OCI-LY7 (cell line): ENCODE data around the gene ACACB. TPM values are rescaled to one million over a fixed set of nuclear protein-coding genes. Genes with fewer than 3 reads are reported as not detected.
A peak's percentile ranks its signal among the peaks of the same experiment; 100 is the strongest.

Source experiments
- BruUV-seq: library from RNA; stranded (reverse); fragments of 400-500 nt; replicated peaks from 2 replicates; lab custom pipeline; 2021; lab: Mats Ljungman, UMichigan
- CTCF ChIA-PET: fragments of 300-600 bp; sonication (Branson Sonifier 250); formaldehyde crosslinking; loops from one replicate; lab custom pipeline; 2022; ENCODE audit warnings: antibody characterized with exemption; ENCODE audit not compliant: unreplicated experiment; lab: Charles Lee
- POLR2A ChIA-PET: fragments of 300-600 bp; sonication (Branson Sonifier 250); formaldehyde crosslinking; loops from one replicate; lab custom pipeline; 2022; ENCODE audit warnings: antibody characterized with exemption; lab: Charles Lee
- DNase-seq: peaks from one replicate; pipeline ENCODE4 v3.0.0-alpha.2; 2015; ENCODE audit warnings: low spot score
- H2AFZ ChIP-seq: fragments of 200-600 bp; sonication (generic), shearing (Covaris generic); 2 replicates; pipeline ENCODE4 v1.6.1; 2014; ENCODE audit warnings: mild to moderate bottlenecking, antibody characterized with exemption, low read length, moderate library complexity
- H3K27ac ChIP-seq: fragments of 200-600 bp; sonication (generic); 2 replicates; pipeline ENCODE4 v1.5.1; 2014; ENCODE audit warnings: mixed run types, low read depth, mild to moderate bottlenecking, moderate library complexity, low read length, inconsistent platforms; ENCODE audit not compliant: poor library complexity, severe bottlenecking
- H3K36me3 ChIP-seq: fragments of 200-600 bp; sonication (generic); 2 replicates; pipeline ENCODE4 v1.6.1; 2014; ENCODE audit warnings: mild to moderate bottlenecking, antibody characterized with exemption, low read length, moderate library complexity, mixed read lengths; ENCODE audit not compliant: insufficient read depth
- H3K4me1 ChIP-seq: fragments of 200-600 bp; sonication (generic); 2 replicates; pipeline ENCODE4 v1.5.1; 2014; ENCODE audit warnings: mild to moderate bottlenecking, low read length; ENCODE audit not compliant: insufficient read depth, poor library complexity, severe bottlenecking
- H3K4me2 ChIP-seq: fragments of 200-600 bp; sonication (generic); 2 replicates; pipeline ENCODE4 v1.6.1; 2014; ENCODE audit warnings: mild to moderate bottlenecking, low read length
- H3K4me3 ChIP-seq: fragments of 200-600 bp; sonication (generic); 2 replicates; pipeline ENCODE4 v1.5.1; 2014; ENCODE audit warnings: mild to moderate bottlenecking, low read depth, low read length; ENCODE audit not compliant: poor library complexity, severe bottlenecking
- H3K79me2 ChIP-seq: fragments of 200-600 bp; sonication (generic); 2 replicates; pipeline ENCODE4 v1.6.1; 2016; ENCODE audit warnings: low read depth, mild to moderate bottlenecking, low read length, moderate library complexity, mixed read lengths; ENCODE audit not compliant: insufficient read depth
- H3K9me2 ChIP-seq: fragments of 200-600 bp; sonication (generic); 2 replicates; pipeline ENCODE4 v1.6.1; 2016; ENCODE audit warnings: mild to moderate bottlenecking, low read length, mixed read lengths; ENCODE audit not compliant: insufficient read depth
- H3K9me3 ChIP-seq: fragments of 200-600 bp; sonication (generic); 2 replicates; pipeline ENCODE4 v1.6.1; 2014; ENCODE audit warnings: mild to moderate bottlenecking, mixed run types, low read length, mixed read lengths
- H4K20me1 ChIP-seq: fragments of 200-600 bp; sonication (generic); 2 replicates; pipeline ENCODE4 v1.6.1; 2014; ENCODE audit warnings: mild to moderate bottlenecking, antibody characterized with exemption, low read length, moderate library complexity, mixed read lengths; ENCODE audit not compliant: insufficient read depth
- CTCF ChIP-seq: fragments of 200-600 bp; sonication (generic); conservative IDR thresholded peaks from 2 replicates; pipeline ENCODE4 v1.5.1; 2014; ENCODE audit warnings: mild to moderate bottlenecking, antibody characterized with exemption, low read length, moderate library complexity, mixed read lengths
- EZH2phosphoT487 ChIP-seq: fragments of 200-600 bp; sonication (generic); IDR thresholded peaks from 2 replicates; pipeline ENCODE4 v1.6.1; 2018; ENCODE audit warnings: low read depth, borderline replicate concordance, mild to moderate bottlenecking, mixed run types, antibody characterized with exemption, low read length, moderate library complexity, mixed read lengths
- intact Hi-C: fragments of 100-400 bp; cut with micrococcal nuclease; formaldehyde crosslinking; loops from one replicate; pipeline ENCODE4 v1.10.0; 2022; ENCODE audit not compliant: unreplicated experiment
- total RNA-seq, 2 experiments: library from RNA; depleted of rRNA in 1 of 2; stranded (reverse); fragments of >200 nt in 1 of 2; shearing (Covaris generic) in 1 of 2; gene quantifications; 2 replicates each; pipeline ENCODE4 v1.2.3, GENCODE V29; 2014 to 2022

Gene ACACB
- total RNA-seq, 2 experiments from 2014 or later: 19.7 to 45.1 TPM

- no peaks in the 10 kb centered on the region for H4K20me1 ChIP-seq
- CTCF ChIA-PET: no interaction called here
- peak overlapping the region; percentile 95; the same call in 1 of the 2 replicates for H2AFZ ChIP-seq
- no peaks in the 10 kb centered on the region for H3K79me2 ChIP-seq
- DNase-seq: no peak
- H3K4me3 ChIP-seq: peak overlapping the region; percentile 70
- peak overlapping the region; percentile 93 for H3K4me2 ChIP-seq
- intact Hi-C loops: no loop called here
- no peak for TF ChIP-seq EZH2phosphoT487
- no peak for TF ChIP-seq CTCF
- H3K27ac ChIP-seq: no peak overlapping the region
- no peaks in the 10 kb centered on the region for H3K9me2 ChIP-seq
- H3K9me3 ChIP-seq: no peaks in the 10 kb centered on the region
- peaks cover 39% of the 10 kb centered on the region for H3K4me1 ChIP-seq
- H3K36me3 ChIP-seq: no peaks in the 10 kb centered on the region
- BruUV-seq: no TSS peak
- POLR2A ChIA-PET: interaction anchor here (0.9 to 1.3 kb wide), 3 partner anchors 8 to 16 kb away, joined by 3 to 4 read pairs (median 4); no protein-coding TSS in a partner anchor
Measured at GRCh38 chr12:109130297-109131153, 14.1 kb downstream of the ACACB start.

GRCh38 chr12:109131154-109132050, 15.0 kb downstream of the ACACB start:
- peaks cover 5% of the 10 kb centered on the region; the same call in 1 of the 2 replicates for H3K9me3 ChIP-seq
- BruUV-seq: no TSS peak
- H3K27ac ChIP-seq: peak overlapping the region; percentile 24
- intact Hi-C loops: no loop called here
- ChIA-PET POLR2A (interaction anchor here (0.6 to 1.3 kb wide), 6 partner anchors 9 to 55 kb away, joined by 3 to 4 read pairs (median 4); no protein-coding TSS in a partner anchor), CTCF (interaction anchor here (1.5 kb wide), 1 partner anchor 20 kb away, joined by 3 read pairs; no protein-coding TSS in a partner anchor)
- H3K79me2 ChIP-seq: no peaks in the 10 kb centered on the region
- no peaks in the 10 kb centered on the region for H4K20me1 ChIP-seq
- TF ChIP-seq EZH2phosphoT487: no peak
- 0 out of 2 replicates have a peak, but pooled peaks have one; percentile 36 for TF ChIP-seq CTCF
- peak overlapping the region; percentile 95 for H2AFZ ChIP-seq
- H3K4me2 ChIP-seq: peak overlapping the region; percentile 93
- no peaks in the 10 kb centered on the region for H3K36me3 ChIP-seq
- H3K9me2 ChIP-seq: no peaks in the 10 kb centered on the region
- peaks cover 32% of the 10 kb centered on the region for H3K4me1 ChIP-seq
- peak; percentile 52 for DNase-seq
- peak overlapping the region; percentile 70 for H3K4me3 ChIP-seq
